Measurements from ENCODE around the gene OSBPL10. TPM values are rescaled to one million over a fixed set of nuclear protein-coding genes. Genes with fewer than 3 reads are reported as not detected.

The OSBPL10 gene
- polyA plus RNA-seq, 1 donor = 6.8 TPM

GRCh38 chr3:31621314-31621713 lies 359.7 kb downstream of the OSBPL10 start:
- no peak for DNase-seq (ENCODE audit: low read depth)

DNA sequence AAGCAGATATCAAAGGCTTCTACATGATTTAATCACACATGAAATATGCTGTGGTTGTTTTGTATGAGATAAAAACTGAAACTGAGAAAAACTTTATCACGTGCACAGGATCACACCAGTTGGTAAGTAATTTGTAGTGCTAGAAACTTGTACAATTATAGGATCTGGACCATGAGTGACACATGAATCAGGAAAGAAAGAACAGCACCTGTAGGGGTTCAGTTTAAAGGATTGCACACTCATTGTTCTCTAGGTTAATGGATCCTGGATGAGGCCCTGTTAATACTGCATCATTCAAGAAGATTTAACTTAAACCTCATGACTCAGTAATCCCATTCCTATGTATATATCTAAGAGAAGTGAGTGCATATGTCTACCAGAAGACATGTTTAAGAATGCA lies 360.4 kb downstream of the OSBPL10 start:
- no peak for DNase-seq (ENCODE audit: low read depth)

DNA sequence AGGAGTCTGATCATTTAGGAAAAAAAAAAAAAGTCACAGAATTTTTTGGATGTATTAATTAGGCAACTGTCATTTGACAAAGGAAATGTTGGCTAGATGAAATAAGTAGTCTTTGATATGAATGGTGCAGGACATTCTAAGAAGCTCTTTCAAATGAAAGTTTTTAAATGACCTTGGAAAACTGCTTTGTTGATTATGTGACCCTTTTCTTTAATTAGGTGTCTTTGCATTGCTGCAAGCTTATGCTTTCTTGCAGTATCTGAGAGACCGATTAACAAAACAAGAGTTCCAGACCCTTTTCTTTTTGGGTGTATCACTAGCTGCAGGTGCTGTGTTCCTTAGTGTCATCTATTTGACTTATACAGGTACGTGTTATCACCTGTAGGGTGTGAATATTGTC lies 364.4 kb downstream of the OSBPL10 start:
- DNase-seq (ENCODE audit: low read depth) = no peak

DNA sequence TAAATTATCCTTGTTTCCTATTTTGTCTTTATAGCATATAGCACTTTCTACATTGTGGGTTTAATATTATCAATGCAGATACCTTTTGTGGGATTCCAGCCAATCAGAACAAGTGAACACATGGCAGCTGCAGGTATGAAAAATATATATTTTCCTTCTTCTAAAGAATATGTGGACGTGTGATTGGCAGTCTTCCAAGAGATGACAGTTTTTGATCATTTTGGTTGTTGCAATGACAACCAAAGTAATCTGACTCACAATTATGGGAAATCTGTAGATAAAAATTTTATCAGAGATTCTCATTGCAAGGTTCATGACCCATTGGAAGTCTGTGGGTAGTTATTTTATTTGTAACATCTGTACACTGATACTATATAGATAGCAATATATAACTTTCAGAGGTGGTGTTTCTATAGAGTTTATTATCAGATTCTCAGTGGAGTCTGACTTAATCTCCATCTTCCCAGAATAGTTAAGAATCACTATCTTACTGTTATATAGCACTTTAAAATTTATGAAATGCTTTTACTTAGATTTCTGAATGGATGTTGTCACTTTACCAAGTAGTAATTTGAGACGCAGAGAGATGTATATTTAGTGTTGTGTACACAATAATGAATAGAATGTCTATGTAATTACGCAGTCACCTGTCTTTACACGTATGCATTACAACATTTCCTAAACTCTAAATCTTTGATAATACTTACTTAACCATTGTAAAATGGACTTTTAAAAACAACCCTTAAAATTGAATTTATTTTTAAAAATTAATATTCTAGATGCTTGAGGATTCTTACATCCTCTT lies 365.8 kb downstream of the OSBPL10 start:
- no peak for DNase-seq (ENCODE audit: low read depth)

DNA sequence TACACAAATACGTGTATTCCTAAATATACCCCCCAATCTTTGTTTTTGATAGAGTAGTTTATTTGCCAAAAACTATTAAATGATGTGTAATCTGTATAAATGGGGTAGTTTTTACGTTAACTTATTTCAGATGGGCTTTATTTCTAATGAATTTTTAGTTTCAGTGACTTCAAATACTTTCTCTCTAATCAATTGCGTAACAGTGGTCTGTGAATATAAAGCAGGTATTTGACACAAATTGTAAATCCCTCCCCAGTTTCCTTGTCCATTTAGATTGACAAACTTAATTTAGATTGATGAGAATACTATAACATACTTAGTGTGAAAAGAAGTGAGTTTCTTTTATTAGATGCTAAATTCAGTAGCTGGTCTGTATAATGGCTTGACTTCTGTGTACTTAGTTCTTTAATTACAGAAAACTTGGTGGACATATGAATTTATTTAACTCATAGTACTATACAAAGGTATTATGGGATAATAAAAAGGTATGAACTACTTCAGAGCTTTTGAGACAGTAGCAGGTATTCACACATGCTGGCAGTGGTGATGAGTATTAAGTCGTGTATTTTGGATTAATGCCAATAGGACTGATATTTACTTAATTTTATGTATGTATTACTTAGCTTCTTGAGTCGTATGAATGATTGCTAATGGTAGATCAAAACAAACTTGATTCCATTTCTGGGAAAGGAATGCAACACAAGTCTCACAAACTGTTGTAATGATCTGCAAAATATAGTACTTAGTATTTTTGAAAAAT lies 366.7 kb downstream of the OSBPL10 start:
- DNase-seq (ENCODE audit: low read depth) = no peak

DNA sequence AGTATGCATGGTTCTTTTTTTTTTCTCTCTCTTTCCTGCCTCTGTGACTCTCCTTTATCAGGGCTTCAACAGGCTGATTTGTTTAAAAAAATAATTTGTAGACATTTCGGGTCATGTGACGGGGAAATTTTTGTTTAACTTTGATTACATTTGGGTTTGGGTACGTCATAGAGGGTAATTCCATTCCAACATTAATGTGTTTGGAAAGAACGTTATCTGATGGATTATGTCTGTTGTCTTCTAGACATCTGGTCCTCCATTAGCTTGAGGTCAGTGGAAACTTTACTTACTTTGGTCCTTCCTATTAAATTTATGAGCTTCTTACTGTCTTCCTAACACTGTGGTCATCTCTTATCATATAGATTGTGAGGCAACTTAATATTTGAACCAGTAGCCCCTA lies 367.4 kb downstream of the OSBPL10 start:
- no peak for DNase-seq (ENCODE audit: low read depth)

GRCh38 chr3:31613177-31613576 lies 367.9 kb downstream of the OSBPL10 start:
- no peak for DNase-seq (ENCODE audit: low read depth)

Other genes with a start within 250 kb of the OSBPL10 start
- gene ZNF860, start 488 bp upstream of the OSBPL10 start, polyA plus RNA-seq (ENCODE audit: insufficient read length) = 0.47 TPM
- 43.4 TPM for gene GPD1L, start 125.4 kb upstream of the OSBPL10 start, polyA plus RNA-seq (ENCODE audit: insufficient read length)

All from forelimb muscle (tissue), 1 donor.